ENCODE results near the gene SYMPK. TPM values are rescaled to one million over a fixed set of nuclear protein-coding genes. Genes with fewer than 3 reads are reported as not detected.

SYMPK gene
- total and polyA plus RNA-seq, 12 donors, result 22.4 to 75.0 (median 33.0) TPM

GRCh38 chr19:45812297-45812696 is 50.6 kb downstream of the SYMPK start:
- ATAC-seq (no peak), DNase-seq (no peak)
- H3K27ac ChIP-seq, result no peak overlapping the region
- WGBS, 2 donors, result 92 to 96% methylated on average over 6 of the region's 6 CpGs
- H3K27me3 ChIP-seq, result peaks cover 0 to 40% (median 0%) of the 10 kb centered on the region in 7 donors
- TF ChIP-seq CTCF (IDR thresholded peaks at IDR 0.05), result no peak
- H3K9me3 ChIP-seq, result no peaks in the 10 kb centered on the region
- intact Hi-C loops (cut with DNase I), result loop anchor here in 2 of 10 donors (10.0 kb wide), 2 partner anchors 73 to 203 kb away; partner anchors contain the start of gene IRF2BP1 (in 1 of the 2)
- H3K4me1 ChIP-seq, result peaks cover 0 to 31% (median 22%) of the 10 kb centered on the region in 9 donors
- H3K4me3 ChIP-seq, result no peak overlapping the region
- H3K36me3 ChIP-seq, result no peaks in the 10 kb centered on the region

GRCh38 chr19:45809643-45810159 is 53.2 kb downstream of the SYMPK start:
- Histone ChIP-seq H3K4me1 (peaks cover 0 to 5% (median under 1%) of the 10 kb centered on the region in 9 donors), H3K36me3 (no peaks in the 10 kb centered on the region), H3K9me3 (peaks cover 0 to 3% (median 0%) of the 10 kb centered on the region in 11 donors), H3K27ac (no peak overlapping the region), H3K4me3 (no peak overlapping the region), H3K27me3 (peaks cover 0 to 37% (median 0%) of the 10 kb centered on the region in 7 donors)
- intact Hi-C loops (cut with DNase I), result loop anchor here in 2 of 10 donors (10.0 kb wide), 2 partner anchors 75 to 205 kb away; partner anchors contain the start of gene IRF2BP1 (in 1 of the 2)
- no peak for TF ChIP-seq CTCF (IDR thresholded peaks at IDR 0.05)
- WGBS, 2 donors, result 55 to 71% methylated on average over 7 of the region's 7 CpGs
- ATAC-seq, result no peak
- no peak for DNase-seq

GRCh38 chr19:45805719-45806118 is 57.2 kb downstream of the SYMPK start:
- DNase-seq (no peak), ATAC-seq (no peak)
- Histone ChIP-seq H3K9me3 (peaks cover 0 to 3% (median 0%) of the 10 kb centered on the region in 11 donors), H3K27me3 (peaks cover 0 to 57% (median 0%) of the 10 kb centered on the region in 7 donors), H3K27ac (no peak overlapping the region), H3K36me3 (no peaks in the 10 kb centered on the region), H3K4me1 (peaks cover 0 to 5% (median 0%) of the 10 kb centered on the region in 9 donors), H3K4me3 (no peak overlapping the region)
- TF ChIP-seq CTCF (IDR thresholded peaks at IDR 0.05), result no peak
- intact Hi-C loops (cut with DNase I), result no loop called here

GRCh38 chr19:45804959-45805230 is 58.1 kb downstream of the SYMPK start:
- intact Hi-C loops (cut with DNase I), result no loop called here
- no peak for ATAC-seq
- WGBS, 2 donors, result 89 to 90% methylated on average over 8 of the region's 8 CpGs
- no peak for DNase-seq
- peaks cover 0 to 60% (median 0%) of the 10 kb centered on the region in 7 donors for H3K27me3 ChIP-seq
- H3K36me3 ChIP-seq, result no peaks in the 10 kb centered on the region
- no peak overlapping the region for H3K4me3 ChIP-seq
- H3K4me1 ChIP-seq, result peaks cover 0 to 5% (median 0%) of the 10 kb centered on the region in 9 donors
- H3K27ac ChIP-seq, result no peak overlapping the region
- TF ChIP-seq CTCF (IDR thresholded peaks at IDR 0.05), result no peak
- H3K9me3 ChIP-seq, result peaks cover 0 to 3% (median 0%) of the 10 kb centered on the region in 11 donors
